GM12878 (cell line): ENCODE data around the gene ARHGEF17. TPM values are rescaled to one million over a fixed set of nuclear protein-coding genes. Genes with fewer than 3 reads are reported as not detected.
A peak's percentile ranks its signal among the peaks of the same experiment; 100 is the strongest.

ENCODE experiments used
- ATAC-seq: fragments of 200-7000 bp; cut with Tn5 transposase; 3 replicates; pipeline ENCODE4 v1.9.1; 2020; ENCODE audit warnings: mild to moderate bottlenecking, moderate library complexity
- BruUV-seq: library from RNA; stranded (reverse); fragments of 400-500 nt; replicated peaks from 2 replicates; lab custom pipeline; 2021; lab: Mats Ljungman, UMichigan
- CTCF ChIA-PET: fragments of 300-600 bp; sonication (Branson Sonifier 250); formaldehyde crosslinking; extraction: SDS; loops from one replicate; lab custom pipeline; 2021; ENCODE audit warnings: inconsistent platforms; lab: Yijun Ruan, JAX
- POLR2A ChIA-PET: fragments of 350-600 bp; formaldehyde crosslinking; extraction: SDS; loops from one replicate; lab custom pipeline; 2021; ENCODE audit warnings: inconsistent platforms; lab: Charles Lee
- RAD21 ChIA-PET: fragments of 300-600 bp; sonication (Branson Sonifier 250); formaldehyde crosslinking; loops from one replicate; lab custom pipeline; 2023; ENCODE audit warnings: antibody characterized with exemption; ENCODE audit not compliant: unreplicated experiment; lab: Charles Lee
- SMC1A ChIA-PET: fragments of 300-600 bp; sonication (Branson Sonifier 250); formaldehyde crosslinking; loops from one replicate; lab custom pipeline; 2023; ENCODE audit not compliant: unreplicated experiment, uncharacterized antibody; lab: Charles Lee
- DNase-seq: peaks from one replicate; pipeline ENCODE4 v3.0.0-alpha.2; 2011; ENCODE audit warnings: low read depth, low spot score
- FAIRE-seq: peaks from 3 replicates; lab custom pipeline; 2011; peaks lifted over from hg19 to GRCh38; lab: Jason Lieb, UNC
- H2AFZ ChIP-seq: 2 replicates; pipeline ENCODE4 v1.6.0; 2011; ENCODE audit warnings: low read depth, low read length, control low read depth; ENCODE audit not compliant: control insufficient read depth
- H3K27ac ChIP-seq: 2 replicates; pipeline ENCODE4 v1.5.1; 2011; ENCODE audit warnings: control low read depth; ENCODE audit not compliant: control insufficient read depth, insufficient read depth
- H3K27me3 ChIP-seq, 2 experiments: replicated peaks in 1 of 2; 2 replicates each; pipeline versions ENCODE4 v1.6.0 to v1.6.1; 2011; ENCODE audit warnings: low read length in 1 of 2; ENCODE audit not compliant: control insufficient read depth in 2 of 2, insufficient read depth in 2 of 2
- H3K36me3 ChIP-seq, 2 experiments: 2 replicates each; pipeline ENCODE4 v1.5.1; 2011; ENCODE audit warnings: low read length in 1 of 2; ENCODE audit not compliant: control insufficient read depth in 2 of 2, insufficient read depth in 2 of 2
- H3K4me1 ChIP-seq: 2 replicates; pipeline ENCODE4 v1.6.1; 2011; ENCODE audit warnings: mild to moderate bottlenecking, low read length, moderate library complexity, mixed read lengths; ENCODE audit not compliant: control insufficient read depth, insufficient read depth
- H3K4me2 ChIP-seq: 2 replicates; pipeline ENCODE4 v1.6.0; 2011; ENCODE audit warnings: control low read depth; ENCODE audit not compliant: control insufficient read depth, insufficient read depth
- H3K4me3 ChIP-seq: fragments of 200-600 bp; sonication (generic); 2 replicates; pipeline ENCODE4 v1.5.1; 2016
- H3K79me2 ChIP-seq: 2 replicates; pipeline ENCODE4 v1.6.0; 2011; ENCODE audit warnings: low read length; ENCODE audit not compliant: control insufficient read depth, insufficient read depth
- H3K9ac ChIP-seq: 2 replicates; pipeline ENCODE4 v1.8.0; 2011; ENCODE audit warnings: low read length, control low read depth, mixed read lengths; ENCODE audit not compliant: control insufficient read depth, insufficient read depth
- H3K9me3 ChIP-seq: replicated peaks from 3 replicates; pipeline ENCODE4 v1.5.1; 2011; ENCODE audit warnings: mild to moderate bottlenecking, low read length; ENCODE audit not compliant: control insufficient read depth, insufficient read depth
- H4K20me1 ChIP-seq: 2 replicates; pipeline ENCODE4 v1.6.0; 2011; ENCODE audit not compliant: control insufficient read depth, insufficient read depth
- E2F4 ChIP-seq: IDR thresholded peaks from 2 replicates; pipeline ENCODE4 v1.6.1; 2012; ENCODE audit warnings: low read depth, low read length, improper control_type of control experiment
- RUNX3 ChIP-seq: IDR thresholded peaks from 2 replicates; pipeline ENCODE4 v1.6.1; 2012; ENCODE audit warnings: low read length, inconsistent platforms
- WGBS: methylation state at CpG from one replicate; pipeline ENCODE4 v1.1.6; 2016; ENCODE audit warnings: low lambda C conversion rate; ENCODE audit not compliant: insufficient replicate concordance, insufficient coverage; ENCODE audit errors: missing lambda C conversion rate; 5-methylcytosine and 5-hydroxymethylcytosine counted together
- in situ Hi-C: fragments of 300-500 bp; cut with MboI; formaldehyde crosslinking; loops from 9 replicates; pipeline ENCODE4 v1.14.3; 2018; ENCODE audit warnings: mixed read lengths
- intact Hi-C: fragments of 100-400 bp; cut with micrococcal nuclease; formaldehyde crosslinking; loops from one replicate; pipeline ENCODE4 v1.14.2; 2022; ENCODE audit not compliant: unreplicated experiment
- polyA plus RNA-seq, 11 experiments: library from polyadenylated mRNA; depleted of rRNA in 4 of 11; unstranded in 6 of 11; stranded (reverse) in 5 of 11; fragments of >200 nt; fragmentation: Nextera tagmentation in 4 of 11; fragmentation: Illumina TruSeq in 1 of 11; extraction: Ambion mirVana in 4 of 11; extraction: Trizol in 1 of 11; gene quantifications; 1 replicate in 1 of 11; 2 replicates in 10 of 11; pipeline versions ENCODE4 v1.2.1 to v1.2.3, GENCODE V29; 2011 to 2016; ENCODE audit warnings: inconsistent platforms in 2 of 11, missing spikeins in 2 of 11, low read depth in 1 of 11
- total RNA-seq, 4 experiments: library from RNA; depleted of rRNA in 3 of 4; stranded (reverse); fragments of >200 nt in 3 of 4; fragmentation: Illumina TruSeq in 1 of 4; extraction: Trizol in 1 of 4; gene quantifications; 2 replicates each; pipeline versions ENCODE4 v1.2.1 to v1.2.3, GENCODE V29; 2013 to 2021

Gene ARHGEF17
- total and polyA plus RNA-seq, 10 of the 15 experiments (the other 5 are each of a cell fraction or from before 2014, with no cell fraction given) = 0.15 to 11.0 (median 1.7) TPM

GRCh38 chr11:73281796-73282660 lies 26.0 kb upstream of the ARHGEF17 start:
- Histone ChIP-seq H3K79me2 (no peaks in the 10 kb centered on the region), H3K4me2 (no peak overlapping the region), H3K9me3 (no peaks in the 10 kb centered on the region), H2AFZ (no peak overlapping the region), H3K36me3 (no peaks in the 10 kb centered on the region), H3K27me3 (no peaks in the 10 kb centered on the region), H3K4me3 (no peak overlapping the region), H3K9ac (no peak overlapping the region), H3K27ac (no peak overlapping the region), H3K4me1 (peaks cover 3% of the 10 kb centered on the region), H4K20me1 (no peaks in the 10 kb centered on the region)
- in situ Hi-C loops (no loop called here), intact Hi-C loops (no loop called here)
- CTCF ChIA-PET = interaction anchor here (0.8 to 2.0 kb wide), 4 partner anchors 12 to 99 kb away, joined by 3 to 7 read pairs (median 3); no protein-coding TSS in a partner anchor
- no TSS peak for BruUV-seq
- RAD21 ChIA-PET = no interaction called here
- DNase-seq (no peak), ATAC-seq (no peak), FAIRE-seq (no peak)
- POLR2A ChIA-PET = interaction anchor here (0.6 kb wide), 1 partner anchor 140 kb away, joined by 3 read pairs; the partner anchor contains the start of gene FCHSD2
- SMC1A ChIA-PET = interaction anchor here (1.5 kb wide), 1 partner anchor 14 kb away, joined by 3 read pairs; no protein-coding TSS in a partner anchor
- TF ChIP-seq RUNX3 (peak; percentile 15; the same call in 1 of the 2 replicates), E2F4 (no peak)
- 26% methylated on average over 3 of the region's 3 CpGs for WGBS
